HG03460 (cell line): Measurements from ENCODE around the gene POP4.

Experiments
- ATAC-seq: cut with Tn5 transposase; IDR thresholded peaks from one replicate; pipeline ENCODE4 v1.9.1; 2021; ENCODE audit not compliant: unreplicated experiment

The POP4 gene

DNA sequence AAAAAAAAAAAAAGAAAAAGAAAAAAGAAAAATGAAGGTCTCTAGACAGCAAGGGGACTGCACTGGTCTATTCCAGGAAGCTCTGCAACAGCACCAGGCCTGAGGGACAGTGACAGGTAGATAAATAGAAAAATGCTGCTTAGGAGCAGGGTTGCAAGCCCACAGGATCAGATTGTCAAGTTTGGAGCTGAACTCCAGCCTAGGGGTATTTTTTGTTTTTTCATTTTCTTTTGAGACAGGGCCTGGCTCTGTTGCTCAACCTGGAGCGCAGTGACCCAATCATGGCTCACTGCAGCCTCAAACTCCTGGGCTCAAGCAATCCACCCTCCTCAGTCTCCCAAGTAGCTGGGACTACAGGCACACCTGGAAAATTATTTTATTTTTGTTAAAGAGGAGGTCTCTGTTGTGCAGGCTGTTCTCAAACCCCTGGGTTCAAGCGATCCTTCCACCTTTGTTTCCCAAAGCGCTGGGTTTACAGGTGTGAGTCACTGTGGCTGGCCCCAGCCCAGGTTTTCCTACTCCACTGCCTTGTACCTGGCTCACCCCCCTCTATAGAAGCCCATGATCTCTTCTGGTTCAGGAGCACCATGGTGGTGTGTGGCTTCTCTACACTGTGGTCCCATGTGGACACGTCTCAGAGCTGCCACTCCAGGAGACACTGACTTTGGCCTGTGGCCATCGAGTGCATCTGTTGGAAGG, 23.9 kb downstream of the POP4 start:
- ATAC-seq = no peak

DNA sequence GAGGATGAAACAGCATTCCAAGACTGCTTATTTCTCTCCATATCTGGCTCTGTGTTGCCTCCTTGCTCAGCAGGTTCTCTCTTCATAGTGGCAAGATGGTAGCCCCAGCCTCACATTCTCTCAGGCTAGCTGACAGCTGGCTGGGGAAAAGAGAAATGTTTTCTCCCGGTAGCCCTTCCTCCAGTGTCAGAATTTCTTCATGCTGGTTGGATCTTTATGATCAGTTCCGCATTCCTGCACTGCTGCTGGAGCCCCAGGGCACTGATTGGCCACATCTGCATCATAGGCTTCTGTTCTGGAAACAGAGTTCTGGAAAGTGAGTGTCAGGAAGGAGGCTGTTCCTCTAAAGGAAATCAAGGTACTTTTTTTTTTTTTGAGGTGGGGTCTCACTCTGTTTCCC, 24.6 kb downstream of the POP4 start:
- no peak for ATAC-seq

DNA sequence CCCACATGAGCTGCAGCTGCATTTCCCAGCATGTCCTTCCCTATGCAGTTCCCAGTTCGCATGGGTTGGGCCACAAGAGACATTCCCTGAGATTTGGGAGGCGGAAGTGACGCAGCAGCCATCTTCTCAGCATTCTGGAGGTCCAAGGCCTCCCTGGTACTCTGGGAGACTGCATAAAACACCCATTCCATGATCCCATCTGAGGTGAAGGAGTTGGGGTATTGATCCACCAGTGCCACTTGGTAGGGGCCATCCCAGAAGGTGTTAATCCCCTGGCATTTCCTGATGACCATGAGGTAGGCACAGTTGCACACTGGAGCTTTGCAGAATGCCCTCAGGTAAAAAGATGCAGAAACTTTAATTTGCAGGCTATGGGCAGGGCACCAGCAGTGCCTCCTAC, 25.4 kb downstream of the POP4 start:
- no peak for ATAC-seq

- no peak for ATAC-seq
These were observed 27.9 kb downstream of the POP4 start for GRCh38 chr19:29634002-29634401.

DNA sequence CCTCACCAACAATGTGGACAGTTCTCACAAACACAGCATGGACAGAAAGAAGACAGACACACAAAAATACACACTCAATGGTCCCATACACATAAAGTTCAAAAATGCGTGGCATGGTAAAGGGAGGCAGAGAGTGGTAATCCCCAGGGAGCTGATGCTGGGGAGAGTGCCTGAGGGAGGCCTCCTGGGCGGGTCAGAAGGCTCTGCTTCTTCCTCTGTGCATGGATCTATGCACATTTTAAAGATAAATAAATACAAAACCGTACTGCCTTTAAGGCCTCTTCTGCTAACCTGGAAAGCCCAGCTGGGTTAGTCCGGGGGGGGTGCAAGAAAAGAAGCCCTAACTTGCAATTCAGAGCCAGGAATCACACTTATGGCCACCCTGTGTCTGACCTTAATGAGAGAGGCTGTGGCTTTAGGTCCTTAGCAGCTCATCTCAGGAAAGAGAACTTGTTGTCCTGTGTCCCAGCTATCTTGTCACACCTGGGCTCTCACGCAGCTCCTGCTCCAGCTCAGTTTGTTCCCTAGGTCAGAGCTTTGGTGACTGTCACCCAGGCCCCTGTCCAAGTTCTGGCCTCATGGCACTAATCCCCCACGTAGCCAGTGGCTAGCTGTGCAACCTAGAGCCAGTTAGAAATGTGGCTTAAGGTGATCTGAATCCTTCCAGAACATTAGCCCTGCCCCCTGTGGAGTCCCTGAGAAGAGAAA, 28.5 kb downstream of the POP4 start:
- ATAC-seq = no peak

GRCh38 chr19:29635963-29636362, 29.9 kb downstream of the POP4 start:
- ATAC-seq = no peak

DNA sequence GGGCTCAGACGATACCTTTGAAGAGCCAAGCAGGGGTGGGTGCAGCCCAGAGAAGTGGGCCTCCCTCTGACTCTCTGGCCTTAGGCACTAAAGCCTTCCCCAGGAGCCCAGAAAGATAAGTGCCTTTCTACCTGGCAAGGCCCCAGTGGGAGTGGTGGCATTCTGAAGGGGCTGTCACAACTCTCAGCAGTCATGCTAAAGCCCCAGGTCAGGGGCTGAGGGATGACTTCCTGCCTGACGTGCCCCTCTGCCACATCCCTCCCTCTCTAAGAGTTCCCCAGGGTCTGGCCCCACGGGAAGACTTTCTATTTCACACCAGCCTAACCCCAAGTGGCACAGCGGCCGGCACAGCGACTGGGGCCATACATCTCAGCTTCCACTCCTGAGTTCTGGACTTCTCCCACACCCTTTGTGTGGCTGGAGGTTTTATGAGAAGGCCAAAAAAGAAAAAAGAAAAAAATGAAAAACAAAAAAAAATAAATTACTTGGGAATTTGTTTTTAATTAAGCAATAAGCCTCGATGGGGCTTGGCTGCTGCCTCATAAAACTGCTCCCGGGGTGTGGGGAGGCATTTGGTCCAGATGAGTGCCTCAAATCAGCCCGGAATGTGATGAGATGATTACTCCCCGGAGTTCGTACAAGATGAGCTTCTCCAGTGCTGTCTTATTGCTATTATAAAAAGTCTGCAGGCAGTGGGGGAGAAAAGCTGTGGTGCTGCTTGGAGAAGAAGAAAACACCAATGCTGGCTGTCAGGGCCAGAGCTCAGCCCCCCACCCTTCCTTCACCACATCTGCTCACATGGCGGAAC, 30.7 kb downstream of the POP4 start:
- no peak for ATAC-seq

GRCh38 chr19:29639086-29639485, 33.0 kb downstream of the POP4 start:
- no peak for ATAC-seq

- no peak for ATAC-seq
These were observed 34.1 kb downstream of the POP4 start for GRCh38 chr19:29640231-29640630.

GRCh38 chr19:29641597-29641996, 35.5 kb downstream of the POP4 start:
- no peak for ATAC-seq

- no peak for ATAC-seq
These were observed 37.4 kb downstream of the POP4 start for GRCh38 chr19:29643361-29643935.

- ATAC-seq = no peak
These were observed 38.1 kb downstream of the POP4 start for GRCh38 chr19:29644210-29644609.

DNA sequence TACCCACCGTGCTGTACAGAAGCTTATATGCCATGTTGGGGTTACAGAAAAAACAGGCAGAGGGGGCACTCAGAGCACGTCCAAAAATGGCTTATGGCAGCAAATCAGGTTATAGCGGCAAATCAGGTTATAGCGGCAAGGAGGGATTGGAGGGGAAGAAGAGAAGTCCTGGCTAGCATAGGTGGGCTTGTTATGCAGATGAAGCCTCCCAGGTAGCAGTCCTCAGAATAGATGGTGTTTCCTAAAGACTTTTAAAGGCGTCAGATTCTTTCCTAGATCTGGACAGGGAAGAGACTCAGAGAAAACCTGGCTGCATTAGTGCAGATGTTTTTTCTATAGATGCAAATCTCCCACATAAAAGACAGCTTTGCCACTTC, 39.4 kb downstream of the POP4 start:
- no peak for ATAC-seq

DNA sequence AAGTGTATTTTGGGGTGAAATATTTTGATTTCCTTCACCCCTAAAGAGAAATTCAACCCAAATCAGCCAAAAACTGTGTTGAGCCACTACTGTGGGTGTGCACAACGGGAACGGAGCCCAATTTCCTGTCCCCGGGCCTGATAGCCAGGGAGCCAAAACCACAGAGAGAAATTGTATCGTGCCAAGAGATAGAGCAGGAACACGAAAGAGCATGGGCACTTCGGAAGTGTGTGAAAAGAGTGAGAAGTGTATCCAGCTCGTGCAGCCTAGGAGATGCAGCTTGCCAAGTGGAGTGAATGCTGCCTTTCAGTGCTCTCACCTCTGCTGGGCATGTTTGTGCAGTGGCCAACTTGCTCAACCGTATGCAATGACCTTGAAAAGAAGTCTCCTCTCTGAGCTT, 39.8 kb downstream of the POP4 start:
- ATAC-seq = no peak

DNA sequence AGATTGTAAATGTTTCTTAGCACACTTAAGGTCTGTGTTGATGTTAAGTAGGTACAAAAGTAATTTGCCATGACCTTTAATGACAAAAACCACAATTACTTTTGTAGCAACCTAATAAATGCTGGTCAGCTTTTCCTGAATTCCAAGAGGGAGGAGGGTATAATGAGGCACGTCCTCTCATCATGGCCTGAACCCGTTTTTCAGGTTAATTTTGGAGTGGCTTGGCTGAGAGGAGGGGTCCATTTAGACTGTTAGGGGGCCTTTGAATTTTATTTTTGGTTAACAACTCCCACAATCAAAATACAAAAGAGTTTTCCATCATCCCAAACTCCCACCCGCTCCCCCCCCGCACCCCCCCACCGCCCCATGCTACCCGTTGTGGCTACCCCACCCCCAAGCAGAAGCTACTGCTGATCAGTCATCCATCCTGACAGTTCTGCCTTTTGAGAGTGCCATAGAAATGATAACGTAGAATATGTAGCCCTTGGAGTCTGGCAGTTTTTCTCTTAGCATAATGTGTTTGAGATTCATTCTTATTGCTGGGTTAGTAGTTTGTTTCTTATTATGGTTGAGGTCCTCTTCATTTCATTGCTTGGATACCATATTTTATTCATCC, 44.8 kb downstream of the POP4 start:
- no peak for ATAC-seq

GRCh38 chr19:29651622-29652394, 45.7 kb downstream of the POP4 start:
- no peak for ATAC-seq

- no peak for ATAC-seq
These were observed 47.3 kb downstream of the POP4 start for GRCh38 chr19:29653398-29653797.

- no peak for ATAC-seq
These were observed 49.7 kb downstream of the POP4 start for GRCh38 chr19:29655648-29656335.

DNA sequence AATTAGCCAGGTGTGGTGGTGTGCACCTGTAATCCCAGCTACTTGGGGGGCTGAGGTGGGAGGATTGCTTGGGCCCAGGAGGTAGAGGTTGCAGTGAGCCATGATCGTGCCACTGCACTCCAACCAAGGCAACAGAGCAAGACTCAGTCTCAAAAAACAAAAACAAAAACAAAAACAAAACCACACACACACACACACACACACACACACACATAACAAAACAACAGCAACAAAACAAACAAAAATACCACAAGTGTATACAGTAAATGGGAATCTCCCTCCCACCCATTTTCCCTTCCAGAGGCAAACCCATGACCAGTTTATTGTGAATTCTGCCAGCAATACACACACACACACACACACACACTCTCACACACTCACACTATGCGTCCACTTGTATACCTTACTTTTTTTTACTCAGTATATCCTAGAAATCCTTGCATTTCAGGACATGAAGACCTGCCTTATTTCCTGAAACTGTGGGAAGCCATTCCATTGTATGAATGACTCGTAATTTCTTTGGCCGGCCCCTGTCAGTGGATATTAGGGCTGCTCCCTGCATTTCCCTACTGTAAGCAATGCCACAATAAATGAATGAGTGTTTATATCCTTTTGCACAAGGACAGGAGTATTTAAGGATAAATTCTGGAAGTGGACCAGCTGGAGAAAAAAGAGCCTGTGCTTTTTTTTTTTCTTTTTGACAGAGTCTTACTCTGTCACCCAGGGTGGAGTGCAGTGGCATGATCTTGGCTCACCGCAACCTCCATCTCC, 52.3 kb downstream of the POP4 start:
- ATAC-seq = no peak
